Stimulated activated CD8-positive, alpha-beta memory T cell treated with anti-CD3 and anti-CD28 coated beads, Interleukin-12 subunit alpha, Interleukin-12 subunit beta, amount 100 ng/mL, for 4 hours (primary cell): ENCODE measurements around the gene NPLOC4.

Experiments used
- DNase-seq: peaks from one replicate; pipeline ENCODE4 v3.0.0-alpha.2; 2020; ENCODE audit warnings: low read depth

Gene NPLOC4

DNA sequence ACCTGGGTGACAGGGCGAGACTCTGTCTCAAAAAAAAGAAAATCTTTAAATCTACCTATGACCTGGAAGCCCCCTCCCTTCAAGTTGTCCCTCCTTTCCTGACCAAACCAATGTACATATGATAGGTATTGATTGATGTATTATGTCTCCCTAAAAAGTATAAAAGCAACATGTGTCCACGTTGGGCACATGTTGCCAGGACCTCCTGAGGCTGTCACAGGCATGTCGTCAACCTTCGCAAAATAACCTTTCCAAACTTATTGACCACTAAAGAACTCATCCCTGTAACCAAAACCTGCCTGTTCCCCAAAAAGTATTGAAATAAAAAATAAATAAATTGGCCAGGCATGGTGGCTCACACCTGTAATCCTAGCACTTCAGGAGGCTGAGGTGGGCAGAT lies 25.1 kb upstream of the NPLOC4 start:
- no peak for DNase-seq

DNA sequence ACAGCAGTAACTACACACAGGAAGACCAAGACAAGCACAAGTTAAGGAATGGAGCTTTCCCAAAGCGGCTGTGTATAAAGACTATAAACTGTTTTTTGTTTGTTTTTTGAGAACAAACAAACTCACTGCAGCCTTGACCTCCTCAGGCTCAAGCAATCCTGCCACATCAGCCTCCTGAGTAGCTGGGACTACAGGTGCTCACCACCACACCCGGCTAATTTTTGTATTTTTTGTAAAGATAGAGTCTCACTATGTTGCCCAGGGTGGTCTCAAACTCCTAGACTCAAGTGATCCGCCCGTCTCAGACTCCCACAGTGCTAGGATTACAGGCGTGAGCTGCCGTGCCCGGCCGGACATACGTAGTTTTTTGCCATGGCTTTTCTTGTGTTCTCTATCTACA lies 23.5 kb upstream of the NPLOC4 start:
- no peak for DNase-seq

DNA sequence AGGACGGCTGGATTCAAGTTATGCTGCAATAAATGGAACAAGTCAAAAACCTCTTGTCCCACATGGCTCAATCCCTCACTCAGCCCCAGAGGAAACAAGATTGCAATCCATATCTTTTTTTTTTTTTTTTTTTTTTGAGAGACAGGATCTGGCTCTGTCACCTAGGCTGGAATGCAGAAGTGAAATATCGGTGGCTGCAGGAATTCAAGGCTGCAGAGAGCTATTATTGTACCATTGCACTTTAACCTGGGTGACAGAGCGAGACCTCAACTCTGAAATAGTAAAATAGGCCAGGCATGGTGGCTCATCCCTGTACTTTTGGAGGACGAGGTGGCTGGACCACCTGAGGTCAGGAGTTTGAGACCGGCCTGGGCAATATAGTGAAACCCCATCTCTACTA lies 22.1 kb upstream of the NPLOC4 start:
- no peak for DNase-seq

DNA sequence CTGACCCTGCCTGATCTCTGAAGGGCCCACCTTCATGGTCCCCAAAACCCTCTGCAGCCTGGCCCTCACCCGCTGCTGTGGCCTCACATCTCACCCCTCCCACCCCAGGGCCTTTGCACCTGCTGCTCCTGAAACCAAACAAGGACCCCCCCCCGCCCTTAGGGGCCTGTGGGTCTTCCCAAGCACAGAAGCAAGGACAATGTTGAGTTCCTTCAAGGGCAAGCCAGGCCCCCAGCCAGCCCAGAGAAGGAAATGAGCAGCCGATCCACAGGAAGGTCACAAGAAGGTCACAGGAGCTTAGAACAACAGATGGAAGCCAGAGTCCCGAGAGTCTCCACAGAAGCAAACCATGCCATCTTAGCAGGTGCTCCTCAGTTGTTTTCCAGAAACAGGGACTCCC lies 19.9 kb upstream of the NPLOC4 start:
- no peak for DNase-seq

DNA sequence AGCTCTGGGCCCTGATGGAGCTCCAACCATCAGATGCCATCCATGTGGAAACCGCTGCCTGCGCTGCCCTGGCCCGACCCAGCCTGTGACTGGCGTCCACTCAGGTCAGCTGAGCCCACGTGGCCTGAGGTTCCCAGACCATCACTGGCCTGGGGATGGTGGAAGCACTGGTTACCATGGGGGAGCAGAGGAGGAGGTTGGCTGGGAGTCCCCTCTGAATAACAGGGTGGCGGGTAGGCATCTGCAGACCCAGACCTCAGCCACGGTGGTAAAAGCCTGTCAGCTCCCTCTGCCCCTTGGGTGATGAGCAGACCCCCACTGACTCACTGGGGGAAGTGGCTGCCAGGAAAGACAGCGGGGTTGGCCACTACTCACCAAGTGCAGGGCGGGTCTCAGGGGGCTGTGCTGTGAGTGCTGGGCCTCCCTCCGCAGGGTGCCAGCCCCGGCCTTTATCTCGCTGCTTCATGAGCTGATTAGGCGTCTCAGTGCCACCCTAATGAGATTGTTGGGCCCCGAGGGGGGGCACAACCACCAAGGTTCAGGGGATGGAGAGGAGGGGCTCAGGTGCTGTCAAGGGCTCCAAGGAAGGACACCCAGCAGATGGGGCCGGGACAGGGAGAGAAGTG lies 19.3 kb upstream of the NPLOC4 start, which contains the start of gene PDE6G:
Gene PDE6G (minus strand): TSS at position 425 of the 626 bp plus-strand sequence. CDS start 3,237 bp downstream, outside the sequence.
- DNase-seq, result no peak

DNA sequence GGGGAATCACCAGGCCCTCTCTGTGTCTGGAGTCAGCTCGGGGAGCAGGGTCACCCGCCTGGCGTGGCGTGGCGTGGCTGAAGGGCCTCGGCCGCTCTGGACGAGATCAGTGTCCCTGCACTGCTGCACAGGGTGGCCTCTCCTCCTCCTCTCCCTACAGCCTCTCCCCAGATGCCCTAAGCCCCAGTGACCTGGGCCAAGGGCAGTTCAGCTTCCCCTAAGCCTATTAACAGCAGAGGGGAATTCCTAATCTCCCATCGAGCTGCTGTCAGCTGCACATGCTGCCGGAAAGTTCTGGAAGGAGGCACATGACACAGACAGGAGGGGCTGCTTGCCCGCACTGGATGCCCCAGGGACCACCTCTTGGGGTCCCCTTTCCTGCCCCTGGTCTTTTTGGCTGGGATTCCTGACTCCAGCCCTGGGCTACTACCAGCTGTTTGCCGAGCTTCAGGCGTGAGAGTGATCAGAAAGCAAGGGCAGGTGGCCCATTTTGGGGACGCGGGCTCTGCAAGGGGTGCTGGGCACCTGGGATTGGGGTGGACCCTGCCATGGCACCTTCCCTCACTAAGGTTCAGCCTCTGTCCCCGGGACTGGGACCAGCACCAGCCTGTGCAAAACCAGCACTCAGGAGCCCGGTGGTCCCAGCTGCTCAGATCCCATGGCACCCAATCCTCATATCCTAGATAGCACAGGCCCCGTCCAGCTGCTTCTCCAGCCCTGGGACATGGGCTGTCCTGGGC lies 18.6 kb upstream of the NPLOC4 start:
- no peak for DNase-seq

DNA sequence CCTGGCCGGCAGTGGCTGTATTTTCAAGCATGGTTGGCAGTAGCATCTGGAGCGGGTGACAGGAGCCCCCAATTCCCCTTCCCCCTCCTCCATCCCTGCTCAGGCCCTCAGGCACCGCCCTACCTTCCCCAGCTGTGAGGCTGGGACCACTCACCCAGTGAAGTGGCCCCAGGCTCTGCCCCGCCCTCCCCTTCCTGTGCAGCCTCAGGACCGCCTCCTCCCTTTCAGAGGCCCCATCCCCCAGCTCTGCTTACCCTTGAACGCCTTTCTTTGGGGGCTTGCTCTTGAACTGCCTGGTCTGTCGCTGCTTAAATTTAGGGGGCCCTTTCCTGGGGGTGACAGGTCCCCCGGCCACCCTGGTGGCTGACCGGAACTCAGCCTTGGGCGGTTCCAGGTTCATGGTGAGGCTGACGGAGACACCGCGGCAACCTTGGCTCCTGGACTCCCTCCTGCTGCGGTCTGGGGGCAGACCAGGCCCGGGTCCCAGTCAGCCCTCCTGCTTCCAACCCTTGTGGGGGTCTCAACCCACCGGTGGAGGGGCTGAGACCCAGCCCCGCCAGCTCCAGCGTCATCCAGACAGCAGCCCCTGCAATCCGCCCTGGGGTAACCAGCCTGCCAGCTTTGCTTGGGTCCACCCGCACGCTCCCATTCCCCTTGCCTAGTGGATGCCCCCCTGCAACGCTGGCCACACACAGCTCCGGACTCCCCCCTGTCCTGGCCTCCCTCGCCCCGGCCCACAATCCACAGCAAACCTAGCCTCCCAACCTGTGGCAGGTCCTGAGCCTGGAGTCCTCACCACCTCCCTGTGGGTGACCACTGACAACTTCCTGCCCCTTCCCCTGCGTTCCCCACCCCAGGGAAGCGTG lies 16.2 kb upstream of the NPLOC4 start:
- no peak for DNase-seq

DNA sequence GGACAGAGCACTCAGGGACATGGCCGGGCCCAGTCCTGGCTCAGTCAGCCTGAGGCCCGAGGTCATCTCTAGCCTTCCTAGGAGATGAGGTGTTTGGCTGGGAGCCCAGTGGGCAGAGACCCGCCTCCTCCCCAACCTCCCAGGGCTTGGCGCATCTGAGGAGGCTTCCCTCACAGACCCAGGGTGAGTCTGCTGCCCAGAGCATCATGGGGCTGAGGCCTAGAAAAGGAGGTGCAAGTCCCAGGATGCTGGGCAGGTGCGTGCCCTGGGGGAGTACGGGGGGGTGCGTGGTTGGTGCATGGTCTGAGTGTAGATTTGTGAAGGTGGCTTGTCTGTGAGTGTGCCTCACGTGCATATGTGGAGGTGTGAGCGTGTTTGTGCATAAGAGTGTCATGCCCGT lies 14.8 kb upstream of the NPLOC4 start:
- DNase-seq, result no peak

DNA sequence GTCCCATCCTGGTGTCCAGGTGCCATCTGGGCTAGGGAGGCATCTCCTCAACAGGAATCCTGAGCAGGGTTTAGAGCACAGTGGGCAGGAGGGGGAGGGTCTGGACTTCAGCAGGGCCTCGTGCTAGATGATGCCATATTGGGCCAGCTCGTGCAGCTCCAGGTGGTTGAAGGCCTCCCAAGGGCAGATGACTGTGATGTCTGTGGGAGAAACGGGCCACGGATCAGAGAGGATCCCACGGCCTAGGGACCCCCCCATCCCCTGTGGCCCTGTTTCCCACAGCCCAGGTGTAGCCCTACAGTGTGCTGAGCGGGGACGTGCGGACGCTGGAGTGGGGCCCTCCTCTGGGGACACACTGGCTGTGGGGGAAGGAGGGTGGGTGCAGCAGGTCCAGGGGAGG lies 14.0 kb upstream of the NPLOC4 start:
- no peak for DNase-seq

DNA sequence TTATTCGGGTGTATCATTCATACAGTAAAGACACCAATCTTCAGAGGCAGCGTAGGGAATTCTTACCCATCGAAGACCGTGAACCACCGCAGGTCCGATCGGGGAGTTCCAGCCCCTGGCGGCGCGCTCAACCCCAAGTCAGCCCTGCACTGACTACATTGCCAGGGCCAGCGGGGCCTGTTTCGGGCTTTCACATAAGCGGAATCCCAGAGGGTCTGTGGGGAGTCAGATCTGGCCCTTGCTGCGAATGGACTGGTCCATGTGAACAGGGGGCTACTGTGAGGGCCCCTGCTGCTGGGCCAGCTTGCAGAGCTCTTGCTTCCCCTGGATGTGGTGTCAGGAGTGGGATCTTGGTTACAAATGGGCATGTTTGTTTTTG lies 11.8 kb upstream of the NPLOC4 start:
- DNase-seq, result no peak

DNA sequence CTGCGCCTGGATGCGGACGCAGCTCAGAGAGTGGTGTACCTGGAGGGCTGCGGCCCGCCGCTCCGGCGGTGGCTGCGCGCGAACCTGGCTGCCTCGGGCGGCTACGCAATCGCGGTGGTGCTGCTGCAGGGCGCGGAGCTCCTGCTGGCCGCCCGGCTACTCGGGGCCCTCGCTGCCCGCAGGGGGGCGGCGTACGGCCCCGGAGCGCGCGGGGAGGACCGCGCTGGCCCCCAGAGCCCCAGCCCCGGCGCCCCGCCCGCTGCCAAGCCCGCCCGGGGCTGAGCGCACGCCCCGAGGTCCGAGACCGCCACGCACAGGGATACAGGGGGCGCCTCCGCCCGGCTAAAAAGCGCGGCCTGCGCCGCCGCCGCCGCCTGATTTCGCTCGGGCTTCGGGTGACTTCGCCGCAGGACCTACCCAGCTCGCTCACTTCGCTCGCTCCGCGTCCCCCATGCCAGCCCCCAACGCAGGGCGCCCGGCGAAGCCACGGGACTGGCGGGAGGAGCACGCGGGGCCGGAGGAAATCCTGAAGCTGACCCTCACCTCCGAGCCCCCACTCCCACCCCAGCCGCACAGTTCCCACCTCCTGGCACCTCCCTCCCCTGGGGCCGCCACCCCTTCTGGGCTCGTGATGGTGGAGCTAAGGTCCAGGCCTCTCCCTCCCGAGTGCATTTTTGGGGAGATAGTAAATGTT lies 11.2 kb upstream of the NPLOC4 start:
- no peak for DNase-seq

DNA sequence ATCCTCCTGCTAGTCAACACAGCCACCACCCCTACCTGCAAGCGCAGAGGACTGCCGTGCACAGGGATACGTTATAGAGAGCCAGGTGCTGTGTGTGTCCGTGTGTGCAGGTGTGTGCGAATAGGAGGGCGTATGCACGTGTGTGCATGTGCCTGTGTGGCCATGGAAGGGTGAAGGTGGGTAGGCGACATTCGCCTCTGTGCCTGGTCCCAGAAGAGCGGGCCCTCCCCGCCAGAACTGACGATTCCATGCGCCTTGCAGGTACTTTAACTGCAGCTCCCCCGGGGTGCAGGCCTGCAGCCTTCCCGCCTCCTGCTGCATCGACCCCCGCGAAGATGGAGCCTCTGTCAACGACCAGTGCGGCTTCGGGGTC lies 10.7 kb upstream of the NPLOC4 start:
- DNase-seq, result no peak

DNA sequence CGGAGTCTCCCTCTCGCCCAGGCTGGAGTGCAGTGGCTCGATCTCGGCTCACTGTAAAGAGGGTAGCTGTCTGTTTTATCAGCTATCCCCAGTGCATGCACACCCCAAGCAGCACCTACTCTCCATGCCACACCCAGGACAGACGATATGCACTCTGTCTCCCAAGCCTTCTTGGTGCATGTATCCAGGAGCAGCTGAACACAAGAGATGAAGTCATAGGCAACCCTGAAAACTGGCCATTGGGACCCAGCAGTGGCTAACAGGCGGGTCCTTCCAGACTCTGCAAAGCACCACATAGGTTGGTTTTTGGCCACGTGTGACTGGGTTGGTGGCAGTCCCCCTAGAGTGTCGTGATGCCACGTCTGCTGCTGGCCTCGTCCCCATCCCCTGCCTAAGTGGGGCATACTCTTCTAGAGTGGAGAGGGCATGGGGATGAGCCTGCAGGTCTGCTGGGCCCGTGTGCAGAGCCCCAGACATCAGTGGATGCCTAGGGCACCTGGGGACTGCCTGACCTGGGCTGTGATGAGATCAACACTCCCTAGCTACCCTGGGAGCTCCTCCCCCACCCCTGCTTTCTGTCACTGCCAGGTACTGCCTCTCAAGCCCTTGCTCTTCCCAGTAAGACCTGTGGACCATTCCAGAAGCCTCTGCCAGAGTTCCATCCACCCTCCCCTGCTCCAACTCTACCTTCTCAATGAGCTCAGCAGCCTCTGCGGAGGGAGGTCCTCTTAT lies 10.1 kb upstream of the NPLOC4 start:
- no peak for DNase-seq

DNA sequence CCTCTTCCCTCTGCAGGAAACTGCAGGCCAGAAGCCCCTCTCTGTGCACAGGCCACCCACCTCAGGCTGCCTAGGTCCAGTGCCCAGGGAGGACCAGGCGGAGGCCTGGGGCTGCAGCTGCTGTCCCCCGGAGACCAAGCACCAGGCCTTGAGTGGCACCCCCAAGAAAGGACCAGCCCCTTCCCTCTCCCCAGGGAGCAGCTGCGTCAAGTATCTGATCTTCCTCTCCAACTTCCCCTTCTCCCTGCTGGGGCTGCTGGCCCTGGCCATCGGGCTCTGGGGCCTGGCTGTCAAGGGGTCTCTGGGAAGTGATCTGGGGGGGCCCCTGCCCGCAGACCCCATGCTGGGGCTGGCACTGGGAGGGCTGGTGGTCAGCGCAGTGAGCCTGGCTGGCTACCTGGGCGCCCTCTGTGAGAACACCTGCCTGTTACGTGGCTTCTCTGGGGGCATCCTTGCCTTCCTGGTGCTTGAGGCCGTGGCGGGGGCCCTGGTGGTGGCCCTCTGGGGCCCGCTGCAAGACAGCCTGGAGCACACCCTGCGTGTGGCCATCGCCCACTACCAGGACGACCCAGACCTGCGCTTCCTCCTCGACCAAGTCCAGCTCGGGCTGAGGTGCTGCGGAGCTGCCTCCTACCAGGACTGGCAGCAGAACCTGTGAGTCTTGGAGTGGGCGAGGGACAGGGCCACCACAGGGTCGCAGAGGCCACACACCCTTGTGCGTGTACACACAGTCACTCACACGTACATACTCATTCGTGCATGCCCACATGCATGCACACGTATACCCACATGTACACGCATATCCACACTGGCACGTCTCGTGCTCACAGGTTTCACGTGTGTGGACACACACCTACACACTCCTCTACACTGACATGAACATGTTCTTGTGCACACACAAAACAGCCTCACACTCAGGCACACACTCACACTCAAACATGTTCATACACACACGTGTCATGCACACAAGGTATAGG lies 8.4 kb upstream of the NPLOC4 start:
- DNase-seq, result no peak

DNA sequence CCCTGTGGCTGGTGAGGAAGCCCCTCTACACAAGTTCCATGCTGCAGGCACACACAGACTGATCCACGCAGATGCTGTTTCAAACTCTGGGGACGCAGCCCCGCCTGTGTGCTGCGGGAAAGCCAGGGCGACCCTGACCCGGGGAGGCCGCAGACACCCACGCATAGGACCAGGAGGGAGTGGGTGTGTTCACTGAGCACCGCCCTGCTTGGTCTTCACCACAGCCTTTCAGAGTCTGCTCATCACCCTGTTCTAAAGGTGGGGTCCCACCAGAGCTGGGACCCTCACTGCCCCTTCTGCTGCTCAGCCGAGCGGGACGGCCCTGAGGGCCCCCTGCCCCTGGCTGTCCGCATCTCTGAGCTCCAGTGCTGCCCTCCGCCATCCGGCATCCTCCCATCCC lies 7.6 kb upstream of the NPLOC4 start:
- DNase-seq, result no peak

DNA sequence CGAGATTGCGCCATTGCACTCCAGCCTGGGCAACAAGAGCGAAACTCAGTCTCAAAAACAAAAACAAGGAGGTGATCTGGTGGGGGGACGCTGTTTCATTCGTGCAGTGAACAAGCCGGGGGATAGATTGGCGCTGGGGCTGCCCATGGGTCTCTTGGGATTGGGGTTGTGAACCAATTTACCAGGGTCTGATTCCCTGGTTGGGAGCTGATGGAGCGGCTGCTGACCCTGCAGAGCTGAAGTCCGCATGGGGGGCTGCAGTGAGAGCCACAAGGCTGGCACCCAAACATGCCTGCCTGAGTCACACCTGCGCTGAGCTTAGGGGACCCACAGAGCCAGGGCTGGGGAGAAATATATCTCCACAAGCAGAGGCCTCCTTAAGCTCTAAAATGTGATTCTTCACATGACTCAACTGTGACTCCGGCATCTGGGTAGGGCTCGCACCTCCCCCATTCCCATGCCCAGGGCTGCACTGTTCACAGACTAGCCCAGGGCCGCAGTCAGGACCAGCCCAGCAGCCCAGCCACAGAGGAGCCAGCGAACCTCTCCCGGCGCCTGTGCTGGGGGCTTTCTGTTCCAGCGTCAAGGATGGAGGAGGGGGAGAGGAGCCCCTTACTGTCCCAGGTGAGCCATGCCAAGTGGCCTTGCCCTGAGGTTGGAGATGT lies 5.0 kb upstream of the NPLOC4 start:
- no peak for DNase-seq

DNA sequence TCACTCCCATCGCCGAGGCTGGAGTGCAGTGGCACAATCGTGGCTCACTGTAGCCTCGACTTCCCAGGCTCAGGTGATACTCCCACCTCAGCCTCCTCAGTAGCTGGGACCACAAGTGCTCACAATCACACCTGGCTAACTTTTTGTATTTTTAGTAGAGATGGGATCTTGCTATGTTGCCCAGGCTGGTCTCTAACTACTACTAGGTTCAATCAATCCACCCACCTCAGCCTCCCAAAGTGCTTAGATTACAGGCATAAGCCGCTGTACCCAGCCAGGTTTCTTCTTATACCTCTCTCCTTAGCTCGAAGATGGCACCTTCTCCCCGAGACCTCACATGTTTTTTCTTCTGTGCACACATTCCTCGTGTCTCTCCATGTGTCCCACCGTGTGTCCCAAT lies 3.1 kb upstream of the NPLOC4 start:
- DNase-seq, result no peak

DNA sequence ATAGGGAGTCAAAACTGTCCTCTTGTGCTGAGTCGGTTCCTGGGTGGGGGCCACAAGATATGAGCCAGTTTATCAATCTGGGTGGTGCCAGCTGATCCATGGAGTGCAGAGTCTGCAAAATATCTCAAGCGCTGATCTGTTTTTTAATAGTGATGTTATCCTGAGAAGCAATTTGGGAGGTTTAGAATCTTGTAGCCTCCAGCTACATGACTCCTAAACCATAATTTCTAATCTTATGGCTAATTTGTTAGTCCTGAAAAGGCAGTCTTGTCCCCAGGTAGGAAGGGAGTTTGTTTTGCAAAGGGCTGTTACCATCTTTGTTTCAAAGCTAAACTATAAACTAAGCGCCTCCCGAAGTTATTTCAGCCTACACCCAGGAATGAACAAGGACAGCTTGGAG lies 1.8 kb upstream of the NPLOC4 start:
- DNase-seq, result no peak

DNA sequence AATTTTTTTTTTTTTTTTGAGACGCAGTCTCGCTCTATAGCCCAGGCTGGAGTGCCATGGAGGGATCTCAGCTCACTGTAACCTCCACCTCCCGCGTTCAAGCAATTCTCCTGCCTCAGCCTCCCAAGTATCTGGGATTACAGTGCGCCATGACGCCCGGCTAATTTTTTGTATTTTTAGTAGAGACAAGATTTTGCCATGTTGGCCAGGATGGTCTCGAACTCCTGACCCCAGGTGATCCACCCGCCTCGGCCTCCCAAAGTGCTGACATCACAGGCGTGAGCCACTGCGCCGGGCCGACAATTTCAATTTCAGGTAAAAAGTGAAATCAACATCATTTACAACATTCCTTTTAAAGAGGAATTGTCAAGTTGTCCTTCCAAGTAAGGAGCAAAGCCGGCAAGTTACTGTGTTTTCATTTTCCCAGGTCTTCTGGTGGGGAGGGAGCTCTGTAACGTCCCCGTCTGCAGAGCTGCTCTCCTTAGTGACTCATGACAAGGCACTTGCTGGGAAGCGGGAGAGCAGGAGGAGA lies 873 bp downstream of the NPLOC4 start:
- no peak for DNase-seq

DNA sequence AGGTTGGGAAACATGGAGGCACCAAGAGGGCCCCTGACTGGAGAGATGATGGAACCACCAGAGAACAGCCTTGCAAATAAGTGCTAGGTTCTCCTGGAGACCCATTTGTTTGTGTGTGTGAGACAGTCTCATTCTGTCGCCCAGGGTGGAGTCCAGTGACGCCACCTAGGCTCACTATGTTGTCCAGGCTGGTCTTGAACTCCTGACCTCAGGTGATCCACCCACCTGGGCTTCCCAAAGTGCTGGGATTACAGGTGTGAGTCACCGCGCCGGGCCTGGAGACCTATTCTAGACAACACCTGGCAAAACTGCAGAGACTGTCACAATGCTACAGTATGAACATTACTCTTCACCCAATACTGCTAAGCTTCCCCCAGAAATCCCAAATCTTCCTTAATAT lies 1.5 kb downstream of the NPLOC4 start:
- DNase-seq, result no peak
